Ishikawa (cell line): ENCODE data around the gene RYR1.

ENCODE experiments used
- CEBPB ChIP-seq: IDR thresholded peaks from 2 replicates; pipeline ENCODE4 v1.6.1; 2012
- RAD21 ChIP-seq: IDR thresholded peaks from 2 replicates; pipeline ENCODE4 v1.6.1; 2012; ENCODE audit warnings: low read depth
- REST ChIP-seq: IDR thresholded peaks from 2 replicates; pipeline ENCODE4 v1.6.1; 2012; ENCODE audit warnings: low read depth, mild to moderate bottlenecking
- YY1 ChIP-seq: IDR thresholded peaks from 2 replicates; pipeline ENCODE4 v1.6.1; 2012; ENCODE audit warnings: low read depth

- no peak for TF ChIP-seq CEBPB
- TF ChIP-seq RAD21, result no peak
- no peak for TF ChIP-seq REST
- no peak for TF ChIP-seq YY1
Observed at GRCh38 chr19:38505958-38506357, 72.5 kb downstream of the RYR1 start.
